NB4 (cell line): ENCODE data around the gene DGKG.

Experiments used
- DNase-seq: peaks from one replicate; pipeline ENCODE4 v3.0.0; 2010; ENCODE audit warnings: low read depth
- H3K4me3 ChIP-seq: one replicate; pipeline ENCODE4 v1.5.1; 2011; ENCODE audit warnings: mild to moderate bottlenecking, low read depth, low read length, moderate library complexity
- MYC ChIP-seq: IDR thresholded peaks from 2 replicates; pipeline ENCODE4 v1.6.1; 2011; ENCODE audit warnings: low read depth, low read length
- POLR2A ChIP-seq: IDR thresholded peaks from 2 replicates; pipeline ENCODE4 v1.6.1; 2011; ENCODE audit warnings: mild to moderate bottlenecking; ENCODE audit not compliant: insufficient read length; ENCODE audit errors: extremely low read depth
- TF ChIP-seq, protein P1 (sequence below): IDR thresholded peaks from one replicate; pipeline ENCODE4 v1.5.1; 2012; ENCODE audit warnings: low read depth, low read length
- TF ChIP-seq, protein P2 (sequence below): IDR thresholded peaks from 2 replicates; pipeline ENCODE4 v1.6.1; 2011; ENCODE audit warnings: low read depth, low read length

The DGKG gene

DNA sequence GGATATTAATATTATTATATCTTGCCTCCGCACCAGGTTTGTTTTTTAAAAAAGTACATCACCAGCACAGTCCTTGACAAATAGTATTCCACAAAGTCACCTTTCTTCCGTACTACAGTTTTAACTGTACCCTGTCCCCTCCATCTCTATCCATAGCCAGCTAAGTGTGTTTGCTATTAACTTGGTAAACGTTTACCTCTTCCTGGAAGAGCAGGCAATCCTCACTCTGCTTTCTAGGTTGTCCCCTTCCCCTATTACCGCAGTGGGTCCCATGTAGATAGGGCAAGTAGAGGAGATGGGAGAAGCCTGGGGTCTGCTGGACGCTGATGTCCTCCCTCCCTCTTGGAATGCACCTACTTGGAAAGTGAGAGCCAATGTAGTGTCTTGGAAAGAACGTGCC lies 169.2 kb downstream of the DGKG start:
- DNase-seq, result no peak
- TF ChIP-seq, protein P1, sequence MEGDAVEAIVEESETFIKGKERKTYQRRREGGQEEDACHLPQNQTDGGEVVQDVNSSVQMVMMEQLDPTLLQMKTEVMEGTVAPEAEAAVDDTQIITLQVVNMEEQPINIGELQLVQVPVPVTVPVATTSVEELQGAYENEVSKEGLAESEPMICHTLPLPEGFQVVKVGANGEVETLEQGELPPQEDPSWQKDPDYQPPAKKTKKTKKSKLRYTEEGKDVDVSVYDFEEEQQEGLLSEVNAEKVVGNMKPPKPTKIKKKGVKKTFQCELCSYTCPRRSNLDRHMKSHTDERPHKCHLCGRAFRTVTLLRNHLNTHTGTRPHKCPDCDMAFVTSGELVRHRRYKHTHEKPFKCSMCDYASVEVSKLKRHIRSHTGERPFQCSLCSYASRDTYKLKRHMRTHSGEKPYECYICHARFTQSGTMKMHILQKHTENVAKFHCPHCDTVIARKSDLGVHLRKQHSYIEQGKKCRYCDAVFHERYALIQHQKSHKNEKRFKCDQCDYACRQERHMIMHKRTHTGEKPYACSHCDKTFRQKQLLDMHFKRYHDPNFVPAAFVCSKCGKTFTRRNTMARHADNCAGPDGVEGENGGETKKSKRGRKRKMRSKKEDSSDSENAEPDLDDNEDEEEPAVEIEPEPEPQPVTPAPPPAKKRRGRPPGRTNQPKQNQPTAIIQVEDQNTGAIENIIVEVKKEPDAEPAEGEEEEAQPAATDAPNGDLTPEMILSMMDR, result no peak
- no peak overlapping the region for H3K4me3 ChIP-seq

DNA sequence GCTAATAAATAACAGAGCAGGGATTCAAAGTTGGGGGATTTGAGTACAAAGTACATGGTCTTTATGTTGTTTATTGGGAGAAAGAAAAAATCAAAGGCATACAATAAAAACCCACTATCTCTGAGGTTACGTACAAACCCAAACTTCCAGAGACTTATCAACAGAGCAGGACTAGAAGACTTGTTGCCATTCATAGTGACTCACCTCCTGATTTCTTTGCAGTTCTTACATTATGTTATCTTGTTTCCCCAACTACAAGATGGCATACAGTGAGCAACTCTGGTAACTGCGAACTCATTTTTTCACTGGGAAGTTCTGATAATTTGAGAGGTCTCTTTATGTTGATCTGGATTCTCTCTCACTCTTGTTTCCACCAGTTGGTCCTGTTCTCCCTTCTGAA lies 172.5 kb downstream of the DGKG start:
- TF ChIP-seq, protein P1, result no peak
- TF ChIP-seq MYC (no peak), POLR2A (no peak)
- TF ChIP-seq, protein P2, sequence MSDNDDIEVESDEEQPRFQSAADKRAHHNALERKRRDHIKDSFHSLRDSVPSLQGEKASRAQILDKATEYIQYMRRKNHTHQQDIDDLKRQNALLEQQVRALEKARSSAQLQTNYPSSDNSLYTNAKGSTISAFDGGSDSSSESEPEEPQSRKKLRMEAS, result no peak
- DNase-seq, result no peak
- no peak overlapping the region for H3K4me3 ChIP-seq

DNA sequence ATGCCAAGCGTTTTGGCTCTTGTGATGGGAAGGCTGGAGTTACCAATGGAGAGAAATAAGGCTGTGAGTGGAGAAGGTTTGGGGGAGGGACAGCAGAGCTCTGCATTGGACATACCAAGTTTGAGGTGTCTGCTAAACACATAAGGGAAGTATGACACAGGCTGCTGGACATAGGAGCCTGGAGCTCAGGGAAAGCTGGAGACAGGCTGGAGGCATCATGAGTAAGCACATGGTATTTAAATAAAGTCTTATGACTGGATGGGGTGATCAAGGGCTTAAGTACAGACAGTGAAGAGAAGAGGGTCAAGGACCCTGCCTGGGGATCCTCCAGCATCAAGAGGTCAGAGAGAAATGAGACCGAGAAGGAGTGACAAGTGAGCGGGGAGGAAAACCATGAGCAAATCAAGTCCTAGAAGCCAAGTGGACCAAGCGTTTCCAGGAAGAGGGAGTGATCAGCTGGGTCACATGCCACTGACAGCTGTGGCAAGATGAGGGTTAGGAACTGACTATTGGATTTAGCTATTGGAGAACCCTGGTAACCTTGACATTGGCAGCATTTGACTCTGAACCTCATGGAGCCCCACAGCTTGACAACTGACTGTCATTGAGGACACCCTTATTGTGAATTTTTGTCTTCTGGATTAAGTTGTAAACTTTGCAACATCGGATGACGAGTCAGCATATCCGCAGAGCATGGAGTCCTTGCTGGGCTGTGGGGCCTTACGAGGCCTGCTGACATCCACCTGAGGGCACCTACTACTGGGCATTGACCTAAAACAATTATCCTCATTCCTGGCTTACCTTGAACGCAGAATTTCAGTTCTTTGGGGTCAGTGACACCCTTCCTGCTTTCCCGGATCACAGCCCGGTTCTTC lies 174.4 kb downstream of the DGKG start:
- TF ChIP-seq, protein P2, result no peak
- TF ChIP-seq, protein P1, result no peak
- TF ChIP-seq MYC (no peak), POLR2A (no peak)
- no peak overlapping the region for H3K4me3 ChIP-seq
- DNase-seq, result no peak

DNA sequence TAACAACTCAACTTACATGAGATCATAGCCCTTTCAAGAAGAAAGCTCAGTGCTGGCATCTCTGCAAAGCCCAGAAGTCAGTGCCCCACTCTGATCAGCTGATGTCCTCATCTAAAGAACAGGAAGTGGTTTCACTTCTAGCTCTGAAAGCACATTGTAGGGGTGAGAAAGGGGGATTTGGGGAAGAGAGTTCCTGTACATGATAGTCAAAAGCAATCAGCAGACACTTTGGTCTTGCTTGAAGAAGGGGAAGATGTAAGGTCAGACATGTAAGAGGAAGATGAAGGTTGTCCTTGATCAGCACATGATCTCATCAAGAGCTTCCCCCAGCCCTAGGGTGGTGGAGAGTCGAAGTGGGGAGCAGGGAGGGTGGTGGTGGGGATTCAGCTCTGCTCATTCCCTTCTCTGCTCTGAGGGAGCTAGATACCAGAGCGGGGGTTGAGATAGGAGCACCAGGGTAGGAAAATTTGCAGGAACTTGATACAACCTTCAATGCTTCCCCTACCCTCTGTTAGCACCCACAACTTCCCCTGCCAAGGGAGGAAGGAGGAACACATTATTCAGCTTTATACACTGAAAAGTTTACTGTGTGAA lies 176.7 kb downstream of the DGKG start:
- peak; percentile 89 for DNase-seq

DNA sequence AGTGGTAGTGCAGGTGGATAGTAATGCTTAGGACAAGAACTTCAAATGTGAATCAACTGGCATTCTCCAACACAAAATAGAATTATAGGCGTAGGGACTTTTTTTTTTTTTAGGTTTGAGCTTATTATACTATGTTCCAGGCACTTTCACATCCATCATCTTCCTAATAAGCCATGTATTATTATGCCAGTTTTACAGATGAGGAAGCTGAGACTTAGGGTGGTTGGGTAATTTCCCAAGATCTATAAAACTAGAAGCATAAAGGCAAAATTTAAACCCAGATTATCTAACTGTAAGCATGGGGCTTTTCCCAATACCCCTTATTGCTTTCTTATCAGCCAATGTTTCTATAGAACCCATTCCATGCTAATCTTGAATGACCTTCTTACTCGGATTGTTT lies 178.0 kb downstream of the DGKG start:
- no peak overlapping the region for H3K4me3 ChIP-seq
- DNase-seq, result peak; percentile 14
- TF ChIP-seq, protein P1, result no peak
- TF ChIP-seq MYC (no peak), POLR2A (no peak)
- TF ChIP-seq, protein P2, result no peak

More for the DNA sequence above, 176.7 kb downstream of the DGKG start:
- H3K4me3 ChIP-seq, result no peak overlapping the region
- peak; percentile 59; the same call in 1 of the 2 replicates for TF ChIP-seq MYC
- TF ChIP-seq, protein P2, result peak; percentile 64
- TF ChIP-seq POLR2A, result no peak

DNA sequence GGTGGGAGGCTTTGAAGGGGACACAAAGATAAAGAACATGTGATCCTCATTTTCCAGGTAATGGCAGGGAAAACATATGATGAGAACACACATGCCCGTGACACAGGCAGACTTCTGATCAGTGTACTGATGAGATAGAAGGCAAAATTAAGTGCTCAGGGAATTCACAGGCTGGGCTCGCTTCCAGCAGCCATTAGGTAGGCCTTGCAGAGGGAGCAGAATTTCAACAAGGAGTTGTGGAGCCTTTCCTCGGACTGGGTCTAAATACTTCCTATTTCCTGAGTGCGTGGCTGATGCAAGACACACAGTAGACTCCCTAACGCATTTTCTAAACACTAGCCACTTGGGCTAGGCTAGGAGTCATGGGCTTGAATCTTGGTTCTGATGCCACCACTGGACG lies 179.2 kb downstream of the DGKG start:
- no peak for TF ChIP-seq POLR2A
- DNase-seq, result peak; percentile 44
- H3K4me3 ChIP-seq, result no peak overlapping the region

DNA sequence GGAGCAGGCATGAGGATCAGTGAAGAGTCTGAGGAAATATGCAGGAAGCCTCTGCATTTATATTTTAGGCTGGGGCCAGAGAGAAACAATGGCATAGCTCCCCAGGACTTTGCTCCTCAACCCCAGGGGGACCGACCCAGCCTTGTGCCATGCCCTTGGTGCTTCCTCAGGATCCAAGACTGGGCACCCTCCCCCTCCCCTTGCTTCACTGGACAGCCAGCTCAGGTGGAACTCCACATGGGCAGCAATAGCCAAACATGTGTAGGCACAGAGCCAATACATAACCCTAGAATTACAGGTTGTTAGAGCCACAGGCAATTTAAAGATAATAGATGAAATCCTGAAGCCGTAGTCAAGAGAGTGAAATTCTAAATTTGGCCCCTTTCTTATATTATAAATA lies 180.1 kb downstream of the DGKG start:
- DNase-seq, result no peak
- H3K4me3 ChIP-seq, result no peak overlapping the region
- TF ChIP-seq, protein P2, result no peak
- TF ChIP-seq POLR2A (no peak), MYC (no peak)
- TF ChIP-seq, protein P1, result no peak
